Dermis lymphatic vessel endothelial cell (primary cell): ENCODE results near the gene TSACC. TPM values are rescaled to one million over a fixed set of nuclear protein-coding genes. Genes with fewer than 3 reads are reported as not detected.

ENCODE experiments used
- total RNA-seq: library from RNA; depleted of rRNA; stranded (reverse); fragments of >200 nt; gene quantifications from 2 replicates; pipeline ENCODE4 v1.2.1, GENCODE V29; 2014

Gene TSACC
- 0.09 and 0.11 TPM in 2 replicates for total RNA-seq

DNA sequence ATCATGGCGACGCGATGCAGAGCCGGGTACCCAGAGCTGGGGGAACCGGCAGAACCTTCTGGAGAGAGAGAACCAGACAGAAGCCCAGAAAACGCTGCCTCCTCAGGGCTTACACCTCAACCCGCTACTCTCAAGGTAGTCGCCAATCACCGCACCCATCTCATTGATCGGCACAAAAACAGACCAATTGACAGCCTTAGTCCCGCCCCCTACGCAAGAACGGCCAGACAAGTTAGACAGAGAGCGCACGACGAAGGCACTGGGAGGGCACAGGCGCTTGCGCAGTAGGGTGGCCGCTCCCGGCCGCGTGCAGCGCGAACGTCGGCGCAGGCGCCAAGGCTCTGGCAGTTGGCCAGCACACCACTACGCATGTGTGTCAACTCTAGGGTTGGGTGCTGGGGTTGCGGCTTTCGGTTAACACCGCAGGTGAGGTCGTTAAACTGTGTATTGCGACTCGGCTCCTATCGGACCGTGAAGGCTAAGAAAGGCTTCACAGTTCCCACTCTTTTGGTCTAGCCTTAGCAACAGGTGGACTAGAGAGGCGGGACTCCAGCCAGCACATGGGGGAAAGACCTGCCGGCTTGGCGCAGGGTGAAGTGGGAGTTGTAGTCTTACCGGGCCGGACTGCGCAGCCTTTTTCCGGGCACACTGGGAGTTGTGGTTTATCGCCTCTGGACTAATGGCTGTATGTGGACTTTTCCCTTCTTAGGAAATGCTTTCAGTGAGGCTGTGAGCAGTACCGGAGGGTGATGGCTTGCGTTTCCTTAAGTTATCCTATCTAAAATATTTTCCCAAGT is at the start of gene TSACC, which contains the start of gene CCT3:
TSS of gene TSACC (plus strand) at position 347 of the 797 bp plus-strand sequence. CDS start 1,232 bp downstream, outside the sequence.
TSS of gene CCT3 (minus strand) at position 113 of the 797 bp plus-strand sequence. CDS start at position 5, 108 bp downstream.

DNA sequence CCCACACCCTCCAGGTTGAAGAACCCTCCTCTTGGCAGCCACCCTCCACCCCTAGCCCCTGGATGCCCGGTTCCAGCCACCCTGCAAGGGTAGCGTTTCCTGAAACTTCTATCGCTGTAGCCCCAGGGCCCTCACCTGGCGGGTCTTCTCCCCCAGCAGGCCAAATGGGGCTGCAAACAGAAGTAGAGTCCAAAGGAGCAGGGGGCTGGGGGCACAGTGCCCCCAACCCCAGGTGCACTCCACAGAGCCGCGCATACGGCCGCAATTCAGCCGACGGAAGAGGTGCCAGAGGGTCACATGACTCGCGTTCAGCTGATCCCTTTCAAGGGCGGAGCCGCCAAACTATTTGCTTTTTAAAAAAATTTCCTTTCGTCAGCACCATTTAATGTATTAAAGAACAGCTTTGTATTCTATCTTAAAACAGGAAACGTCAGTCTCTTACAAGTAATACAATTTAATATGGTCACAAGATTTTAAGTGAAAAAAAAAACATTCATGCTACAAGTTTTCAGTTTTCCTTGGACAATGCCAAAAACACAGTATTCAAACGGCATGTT is 42.9 kb upstream of the TSACC start, which contains the start of gene GLMP:
TSS of gene GLMP (minus strand) at position 289 of the 557 bp plus-strand sequence. CDS start at position 255, 34 bp downstream.

DNA sequence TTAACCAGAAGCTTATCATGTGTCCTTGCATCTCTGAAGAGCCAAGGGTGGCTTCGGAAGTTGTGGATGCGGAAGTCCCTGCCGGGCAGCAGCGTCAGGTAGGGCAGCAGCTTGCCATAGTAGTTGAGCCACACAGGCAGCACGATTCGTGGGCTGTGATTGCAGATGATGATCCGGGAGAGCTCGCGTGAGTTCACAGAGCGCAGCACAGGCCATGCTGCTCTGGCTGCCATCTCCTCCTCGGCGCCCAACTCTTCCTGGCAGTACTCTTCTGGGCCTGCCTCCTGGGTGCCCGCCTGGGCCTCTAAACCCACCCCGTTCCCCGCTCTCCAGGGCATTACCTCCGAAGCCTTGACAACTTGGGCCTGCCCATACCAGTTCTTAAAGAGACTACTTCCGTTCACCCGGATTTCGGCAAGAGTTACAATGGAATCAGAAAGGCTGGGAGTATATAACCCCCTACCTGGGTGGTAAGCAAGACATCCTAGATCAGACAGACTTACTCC is 39.4 kb upstream of the TSACC start, which contains the start of gene VHLL:
TSS of gene VHLL (minus strand) at position 456 of the 506 bp plus-strand sequence. CDS start at position 338, 118 bp downstream.

DNA sequence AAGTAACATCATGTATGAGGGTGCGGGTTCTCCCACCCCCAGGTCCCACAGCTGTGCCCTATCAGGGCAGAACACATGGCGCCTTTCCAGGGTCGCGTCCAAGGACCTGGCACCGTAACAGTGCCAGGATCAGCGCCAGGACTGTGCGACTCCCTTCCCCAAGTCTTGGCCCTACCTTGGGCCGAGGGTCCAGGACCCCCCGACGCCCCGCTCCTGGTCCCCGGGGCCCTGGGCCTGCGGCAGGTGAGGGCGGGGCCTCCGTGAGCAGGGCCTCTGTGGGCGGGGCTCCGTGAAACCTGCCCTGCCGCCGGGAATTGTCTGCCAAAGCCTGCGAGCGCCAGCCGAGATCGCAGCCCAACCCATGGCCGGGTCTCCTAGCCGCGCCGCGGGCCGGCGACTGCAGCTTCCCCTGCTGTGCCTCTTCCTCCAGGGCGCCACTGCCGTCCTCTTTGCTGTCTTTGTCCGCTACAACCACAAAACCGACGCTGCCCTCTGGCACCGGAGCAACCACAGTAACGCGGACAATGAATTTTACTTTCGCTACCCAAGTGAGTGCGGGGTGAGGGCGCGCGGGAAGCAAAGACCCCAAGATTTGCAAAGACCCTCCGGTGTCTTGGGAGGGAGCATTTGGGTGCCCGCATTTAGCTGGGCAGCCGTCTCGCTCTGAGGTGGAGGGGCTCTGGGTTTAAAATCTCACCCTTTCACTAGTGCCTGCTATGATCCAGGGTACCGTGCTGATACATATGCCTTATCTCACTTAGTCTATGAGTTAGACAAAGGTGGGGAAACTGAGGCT is 30.8 kb downstream of the TSACC start, which contains the start of gene RHBG:
TSS of gene RHBG (plus strand) at position 323 of the 796 bp plus-strand sequence. CDS start at position 362, 39 bp downstream.

Other genes with a start within 250 kb of the TSACC start
- gene LMNA, start 223.8 kb upstream of the TSACC start, total RNA-seq: 254 and 363 TPM in 2 replicates
- 0.52 and 0.65 TPM in 2 replicates for gene SEMA4A, start 184.9 kb upstream of the TSACC start, total RNA-seq
- gene SLC25A44, start 144.4 kb upstream of the TSACC start, total RNA-seq: 10.1 and 10.3 TPM in 2 replicates
- 58.4 and 60.4 TPM in 2 replicates for gene PMF1, start 125.5 kb upstream of the TSACC start, total RNA-seq
- 0.33 and 0.43 TPM in 2 replicates for gene BGLAP, start 96.3 kb upstream of the TSACC start, total RNA-seq
- 0.33 and 0.52 TPM in 2 replicates for gene PAQR6, start 90.5 kb upstream of the TSACC start, total RNA-seq
- 38.4 and 42.6 TPM in 2 replicates for gene SMG5, start 55.7 kb upstream of the TSACC start, total RNA-seq
- gene TMEM79, start 54.2 kb upstream of the TSACC start, total RNA-seq: 0.54 and 0.95 TPM in 2 replicates
- gene GLMP, start 42.8 kb upstream of the TSACC start, total RNA-seq: 48.9 and 54.0 TPM in 2 replicates
- gene VHLL, start 39.2 kb upstream of the TSACC start, total RNA-seq: 0.11 TPM in 1 of 2 replicates, not detected in the other
- gene CCT3, start 234 bp upstream of the TSACC start, total RNA-seq: 378 and 523 TPM in 2 replicates
- gene RHBG, start 30.7 kb downstream of the TSACC start, total RNA-seq: not detected in 2 replicates
- 4.6 and 6.8 TPM in 2 replicates for gene MEF2D, start 162.2 kb downstream of the TSACC start, total RNA-seq
- 2.4 and 2.8 TPM in 2 replicates for gene IQGAP3, start 234.0 kb downstream of the TSACC start, total RNA-seq
- gene TTC24, start 241.2 kb downstream of the TSACC start, total RNA-seq: not detected in 2 replicates